Measurements from ENCODE around the gene COA8.

The COA8 gene

GRCh38 chr14:103561381-103562178 lies 1.2 kb upstream of the COA8 start:
- peak overlapping the region; percentile 85 to 94 for H3K4me3 ChIP-seq (replicated peaks in 1 of 2; ENCODE audit: low read depth in 2 of 2, low read length in 2 of 2)
- peak; percentile 63 to 70 for DNase-seq (ENCODE audit: low read depth in 2 of 2)
- no peak for TF ChIP-seq CTCF (IDR thresholded peaks at IDR 0.05; ENCODE audit: low read depth, low read length)

DNA sequence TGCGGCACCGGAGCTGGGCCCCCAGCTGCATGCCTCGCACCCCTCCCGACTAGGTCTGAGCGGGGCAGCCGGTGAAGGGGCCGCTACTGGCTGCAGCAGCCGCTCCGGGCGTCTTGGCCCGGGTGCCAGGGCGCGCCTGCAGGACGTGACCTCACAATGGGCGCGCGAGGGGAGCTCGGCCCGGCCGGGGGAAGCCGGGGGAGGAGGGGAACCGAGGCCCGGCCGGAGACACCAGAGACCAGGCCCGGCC lies 656 bp upstream of the COA8 start:
- H3K4me3 ChIP-seq (replicated peaks in 1 of 2; ENCODE audit: low read depth in 2 of 2, low read length in 2 of 2): peak overlapping the region; percentile 85 to 94
- TF ChIP-seq CTCF (IDR thresholded peaks at IDR 0.05; ENCODE audit: low read depth, low read length): no peak
- DNase-seq (ENCODE audit: low read depth in 2 of 2): peak; percentile 60 to 63

GRCh38 chr14:103563226-103563620 lies 463 bp downstream of the COA8 start:
- peak in 1 of 2 donors; percentile 27 for DNase-seq (ENCODE audit: low read depth in 2 of 2)
- no peak for TF ChIP-seq CTCF (IDR thresholded peaks at IDR 0.05; ENCODE audit: low read depth, low read length)
- H3K4me3 ChIP-seq (replicated peaks in 1 of 2; ENCODE audit: low read depth in 2 of 2, low read length in 2 of 2): peak overlapping the region; percentile 91 to 94

- TF ChIP-seq CTCF (IDR thresholded peaks at IDR 0.05; ENCODE audit: low read depth, low read length): no peak
- DNase-seq (ENCODE audit: low read depth in 2 of 2): peak in 1 of 2 donors; percentile 7
- peak overlapping the region; percentile 91 to 94 for H3K4me3 ChIP-seq (replicated peaks in 1 of 2; ENCODE audit: low read depth in 2 of 2, low read length in 2 of 2)
Measured at GRCh38 chr14:103563844-103564505, 1.2 kb downstream of the COA8 start.

- TF ChIP-seq CTCF (IDR thresholded peaks at IDR 0.05; ENCODE audit: low read depth, low read length): no peak
- no peak overlapping the region for H3K4me3 ChIP-seq (replicated peaks in 1 of 2; ENCODE audit: low read depth in 2 of 2, low read length in 2 of 2)
- DNase-seq (ENCODE audit: low read depth in 2 of 2): no peak
Measured at GRCh38 chr14:103568952-103569351, 6.2 kb downstream of the COA8 start.

DNA sequence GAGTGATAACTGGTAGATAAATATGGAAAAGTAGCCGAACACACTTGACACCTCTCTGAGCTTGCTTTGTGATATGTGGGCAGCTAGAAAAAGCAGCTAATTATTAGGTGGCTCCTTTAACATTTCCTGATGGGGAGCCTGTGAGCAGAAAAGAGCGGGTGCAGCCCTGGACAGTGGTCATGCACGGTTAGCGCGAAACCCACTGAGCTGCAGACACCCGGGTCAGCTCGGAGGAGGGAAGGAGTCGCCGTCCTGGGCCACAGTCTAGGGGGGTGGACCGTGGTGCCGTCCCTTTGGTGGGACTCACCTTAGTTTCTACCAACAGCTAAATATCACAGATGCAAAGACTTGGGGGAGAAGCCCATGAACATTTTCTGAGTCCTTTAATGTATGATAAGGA lies 6.6 kb downstream of the COA8 start:
- no peak for DNase-seq (ENCODE audit: low read depth in 2 of 2)
- TF ChIP-seq CTCF (IDR thresholded peaks at IDR 0.05; ENCODE audit: low read depth, low read length): no peak
- H3K4me3 ChIP-seq (replicated peaks in 1 of 2; ENCODE audit: low read depth in 2 of 2, low read length in 2 of 2): no peak overlapping the region
